Upper lobe of left lung (tissue), 4 donors: ENCODE data around the gene MCRIP1.

ENCODE experiments used
- CTCF ChIP-seq, 6 experiments: fragments of 450-650 bp in 4 of 6; fragments of 200-600 bp in 2 of 6; sonication (generic) in 2 of 6; IDR thresholded peaks; one replicate each; pipeline ENCODE4 v1.5.1; 2016 to 2019; ENCODE audit warnings: antibody characterized with exemption in 6 of 6
- POLR2A ChIP-seq, 4 donors: fragments of 450-650 bp; IDR thresholded peaks; one replicate each; pipeline ENCODE4 v1.5.1; 2016 to 2017; ENCODE audit warnings: antibody characterized with exemption in 4 of 4, mild to moderate bottlenecking in 2 of 4

- TF ChIP-seq POLR2A (IDR thresholded peaks at IDR 0.05), result no peak
- TF ChIP-seq CTCF (IDR thresholded peaks at IDR 0.05), result no peak
Observed at GRCh38 chr17:81842378-81842724, 9.3 kb upstream of the MCRIP1 start.
